ENCODE measurements around the gene CCT7.

DNA sequence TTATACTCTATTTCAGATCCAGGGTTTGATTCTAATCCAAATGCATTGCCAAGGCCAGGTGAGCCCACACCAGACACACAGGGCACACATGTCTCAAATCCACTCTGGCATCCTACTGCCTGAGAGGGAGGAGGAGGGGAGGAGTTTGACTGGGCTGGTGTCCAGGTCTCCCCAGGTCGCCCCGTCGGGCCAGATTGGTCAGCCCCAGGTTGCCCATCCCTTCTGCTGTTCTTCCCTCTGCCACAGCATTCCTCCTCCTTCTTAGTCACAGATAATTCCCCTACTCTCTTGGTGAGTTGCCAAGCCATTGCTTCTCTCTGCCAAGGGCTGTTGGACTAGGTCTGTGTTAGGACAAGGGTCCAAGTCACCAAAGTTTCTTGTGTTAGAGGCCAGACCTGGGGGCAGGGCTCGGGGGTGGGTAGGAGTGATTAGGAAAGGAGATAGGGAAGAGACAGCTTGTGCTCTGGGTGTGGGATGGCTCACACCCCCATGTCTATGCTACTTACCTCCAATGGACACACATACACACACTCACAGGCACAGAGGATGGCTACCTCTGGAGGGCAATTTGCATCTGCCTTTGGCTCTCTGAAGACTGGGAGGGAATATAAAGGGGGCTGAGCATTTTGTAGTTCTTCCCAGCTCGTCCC, 61.8 kb downstream of the CCT7 start:
- TF ChIP-seq POLR2A (IDR thresholded peaks at IDR 0.05; ENCODE audit: low read length) (no peak), GATA1 (IDR thresholded peaks at IDR 0.05; ENCODE audit: low read depth, low read length) (no peak)

Data from erythroblast (primary cell).